Hepatocyte (in vitro differentiated cells): Measurements from ENCODE around the gene AUTS2. TPM values are rescaled to one million over a fixed set of nuclear protein-coding genes. Genes with fewer than 3 reads are reported as not detected.

Source experiments
- DNase-seq: peaks from one replicate; pipeline ENCODE4 v3.0.0-alpha.2; 2016; ENCODE audit warnings: low spot score
- H2AFZ ChIP-seq: fragments of 200-600 bp; sonication (generic); 2 replicates; pipeline ENCODE4 v1.6.0; 2016; ENCODE audit warnings: antibody characterized with exemption, mild to moderate bottlenecking
- H3K27ac ChIP-seq: fragments of 200-600 bp; sonication (generic); 2 replicates; pipeline ENCODE4 v1.5.1; 2016; ENCODE audit warnings: mild to moderate bottlenecking
- H3K27me3 ChIP-seq: fragments of 200-600 bp; sonication (generic); 2 replicates; pipeline ENCODE4 v1.6.1; 2016
- H3K36me3 ChIP-seq: fragments of 200-600 bp; sonication (generic); replicated peaks from 2 replicates; pipeline ENCODE4 v1.5.1; 2016; ENCODE audit warnings: low read depth; ENCODE audit not compliant: insufficient read depth
- H3K4me1 ChIP-seq: fragments of 200-600 bp; sonication (generic); 2 replicates; pipeline ENCODE4 v1.5.1; 2016; ENCODE audit warnings: mild to moderate bottlenecking, moderate library complexity; ENCODE audit not compliant: insufficient read depth
- H3K4me2 ChIP-seq: fragments of 200-600 bp; sonication (generic); 2 replicates; pipeline ENCODE4 v1.6.0; 2016
- H3K4me3 ChIP-seq: fragments of 200-600 bp; sonication (generic); 2 replicates; pipeline ENCODE4 v1.5.1; 2016; ENCODE audit warnings: mild to moderate bottlenecking
- H3K79me2 ChIP-seq: fragments of 200-600 bp; sonication (generic); 2 replicates; pipeline ENCODE4 v1.6.0; 2017; ENCODE audit warnings: mild to moderate bottlenecking
- H3K9me2 ChIP-seq: fragments of 200-600 bp; sonication (generic); replicated peaks from 2 replicates; pipeline ENCODE4 v1.6.0; 2017; ENCODE audit warnings: mild to moderate bottlenecking; ENCODE audit not compliant: insufficient read depth
- H3K9me3 ChIP-seq: fragments of 200-600 bp; sonication (generic); 2 replicates; pipeline ENCODE4 v1.5.1; 2016; ENCODE audit warnings: low read depth, mild to moderate bottlenecking
- H4K20me1 ChIP-seq: fragments of 200-600 bp; sonication (generic); 2 replicates; pipeline ENCODE4 v1.6.0; 2016; ENCODE audit warnings: mild to moderate bottlenecking; ENCODE audit not compliant: insufficient read depth, poor library complexity, severe bottlenecking
- EZH2 ChIP-seq: fragments of 200-600 bp; sonication (generic); IDR thresholded peaks from 2 replicates; pipeline ENCODE4 v1.6.1; 2016; ENCODE audit warnings: antibody characterized with exemption, mild to moderate bottlenecking, borderline replicate concordance
- EZH2phosphoT487 ChIP-seq: fragments of 200-600 bp; sonication (generic); IDR thresholded peaks from one replicate; pipeline ENCODE4 v1.6.1; 2018; ENCODE audit warnings: antibody characterized with exemption, mild to moderate bottlenecking, low read depth, moderate library complexity; ENCODE audit not compliant: unreplicated experiment, severe bottlenecking
- WGBS: methylation state at CpG from one replicate; pipeline ENCODE4 v1.1.6; 2016; ENCODE audit warnings: low lambda C conversion rate; ENCODE audit errors: missing lambda C conversion rate; 5-methylcytosine and 5-hydroxymethylcytosine counted together
- polyA plus RNA-seq: library from polyadenylated mRNA; unstranded; fragments of >200 nt; fragmentation: Nextera tagmentation; extraction: Ambion mirVana; gene quantifications from 2 replicates; pipeline ENCODE4 v1.2.1, GENCODE V29; 2016
- total RNA-seq: library from RNA; depleted of rRNA; stranded (reverse); fragments of >200 nt; gene quantifications from 2 replicates; pipeline ENCODE4 v1.2.3, GENCODE V29; 2014
- TF ChIP-seq, protein P1 (sequence below): fragments of 200-600 bp; sonication (generic); IDR thresholded peaks from 2 replicates; pipeline ENCODE4 v1.5.1; 2016; ENCODE audit warnings: antibody characterized with exemption, mild to moderate bottlenecking; ENCODE audit not compliant: poor library complexity

The AUTS2 gene
- total and polyA plus RNA-seq, 2 experiments from 2014 or later: 34.4 to 40.9 TPM

DNA sequence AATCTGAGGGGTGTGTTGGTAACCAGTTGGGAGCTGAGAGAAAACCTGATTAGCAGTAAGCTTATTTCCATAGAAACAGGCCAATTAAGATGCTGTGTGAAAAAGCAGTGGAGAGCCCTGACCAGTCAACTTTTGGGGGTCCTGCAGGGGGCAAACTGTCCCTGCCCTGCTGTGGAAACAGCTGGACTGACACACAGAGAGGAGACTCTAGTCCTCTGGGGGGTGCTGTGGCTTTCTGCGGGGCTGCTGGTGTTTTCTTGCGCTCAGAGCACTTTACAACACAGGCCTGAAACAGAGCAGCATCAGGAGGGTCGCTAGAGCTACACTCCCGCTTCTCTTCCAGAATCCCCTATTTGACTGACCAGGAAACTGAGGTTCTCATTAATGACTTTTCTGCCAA is 986.8 kb downstream of the AUTS2 start:
- WGBS: 75% methylated on average over 4 of the region's 4 CpGs
- no peak for DNase-seq
- Histone ChIP-seq H2AFZ (no peak overlapping the region), H3K4me1 (peaks cover 48% of the 10 kb centered on the region), H3K4me2 (no peak overlapping the region), H3K9me3 (no peaks in the 10 kb centered on the region), H4K20me1 (no peaks in the 10 kb centered on the region), H3K9me2 (no peaks in the 10 kb centered on the region), H3K4me3 (no peak overlapping the region), H3K27ac (no peak overlapping the region), H3K27me3 (no peaks in the 10 kb centered on the region), H3K36me3 (no peaks in the 10 kb centered on the region), H3K79me2 (no peaks in the 10 kb centered on the region)
- TF ChIP-seq, protein P1, sequence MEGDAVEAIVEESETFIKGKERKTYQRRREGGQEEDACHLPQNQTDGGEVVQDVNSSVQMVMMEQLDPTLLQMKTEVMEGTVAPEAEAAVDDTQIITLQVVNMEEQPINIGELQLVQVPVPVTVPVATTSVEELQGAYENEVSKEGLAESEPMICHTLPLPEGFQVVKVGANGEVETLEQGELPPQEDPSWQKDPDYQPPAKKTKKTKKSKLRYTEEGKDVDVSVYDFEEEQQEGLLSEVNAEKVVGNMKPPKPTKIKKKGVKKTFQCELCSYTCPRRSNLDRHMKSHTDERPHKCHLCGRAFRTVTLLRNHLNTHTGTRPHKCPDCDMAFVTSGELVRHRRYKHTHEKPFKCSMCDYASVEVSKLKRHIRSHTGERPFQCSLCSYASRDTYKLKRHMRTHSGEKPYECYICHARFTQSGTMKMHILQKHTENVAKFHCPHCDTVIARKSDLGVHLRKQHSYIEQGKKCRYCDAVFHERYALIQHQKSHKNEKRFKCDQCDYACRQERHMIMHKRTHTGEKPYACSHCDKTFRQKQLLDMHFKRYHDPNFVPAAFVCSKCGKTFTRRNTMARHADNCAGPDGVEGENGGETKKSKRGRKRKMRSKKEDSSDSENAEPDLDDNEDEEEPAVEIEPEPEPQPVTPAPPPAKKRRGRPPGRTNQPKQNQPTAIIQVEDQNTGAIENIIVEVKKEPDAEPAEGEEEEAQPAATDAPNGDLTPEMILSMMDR: peak; percentile 11
- no peak for TF ChIP-seq EZH2

DNA sequence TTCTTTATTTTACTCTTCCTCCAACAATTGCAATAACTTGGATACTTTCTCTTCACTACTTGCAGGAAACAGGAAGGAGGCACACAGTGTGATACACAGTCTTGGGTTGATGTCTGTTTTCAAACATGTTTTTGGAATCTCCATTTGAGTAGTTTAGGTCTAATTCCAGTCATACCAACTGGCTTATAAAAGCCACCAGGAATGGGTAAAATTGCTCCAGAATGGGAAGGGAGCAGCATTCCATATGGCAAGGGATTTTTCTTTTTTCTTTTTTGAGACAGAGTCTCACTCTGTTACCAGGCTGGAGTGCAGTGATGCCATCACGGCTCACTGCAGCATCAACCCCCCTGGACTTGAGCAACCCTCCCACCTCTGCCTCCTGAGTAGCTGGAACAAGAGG is 988.5 kb downstream of the AUTS2 start:
- WGBS: 79% methylated on average over 1 of the region's 1 CpG
- no peak overlapping the region for H3K4me3 ChIP-seq
- TF ChIP-seq EZH2phosphoT487 (no peak), EZH2 (no peak)
- TF ChIP-seq, protein P1: no peak
- no peaks in the 10 kb centered on the region for H3K79me2 ChIP-seq
- no peaks in the 10 kb centered on the region for H4K20me1 ChIP-seq
- DNase-seq: no peak
- no peaks in the 10 kb centered on the region for H3K9me2 ChIP-seq
- H3K27me3 ChIP-seq: no peaks in the 10 kb centered on the region
- no peak overlapping the region for H2AFZ ChIP-seq
- no peaks in the 10 kb centered on the region for H3K36me3 ChIP-seq
- no peak overlapping the region for H3K27ac ChIP-seq
- peaks cover 55% of the 10 kb centered on the region for H3K4me1 ChIP-seq
- no peak overlapping the region for H3K4me2 ChIP-seq
- H3K9me3 ChIP-seq: no peaks in the 10 kb centered on the region

DNA sequence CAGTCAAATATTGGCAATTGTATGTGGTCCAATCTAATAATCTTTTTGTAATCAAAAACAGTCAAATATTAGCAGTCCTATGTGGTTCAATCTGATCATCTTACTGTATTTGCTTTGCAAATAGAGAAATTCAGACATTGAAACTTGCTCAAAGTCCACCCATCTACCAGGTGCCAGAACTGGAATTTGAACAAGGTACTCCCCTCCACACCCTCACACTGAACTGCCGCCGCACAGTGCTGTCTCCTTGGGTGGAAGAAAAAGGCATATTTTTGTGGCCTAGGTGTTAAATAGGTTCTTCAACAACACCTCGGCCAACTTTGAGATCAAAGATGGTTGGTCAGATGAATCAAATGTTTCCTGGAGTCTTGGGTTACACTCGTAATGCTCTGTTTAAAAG is 989.5 kb downstream of the AUTS2 start:
- TF ChIP-seq EZH2 (no peak), EZH2phosphoT487 (no peak)
- TF ChIP-seq, protein P1: no peak
- H3K4me1 ChIP-seq: peaks cover 50% of the 10 kb centered on the region
- DNase-seq: no peak
- WGBS: 81% methylated on average over 4 of the region's 4 CpGs
- no peaks in the 10 kb centered on the region for H4K20me1 ChIP-seq
- H2AFZ ChIP-seq: no peak overlapping the region
- no peaks in the 10 kb centered on the region for H3K36me3 ChIP-seq
- no peak overlapping the region for H3K4me3 ChIP-seq
- no peak overlapping the region for H3K4me2 ChIP-seq
- H3K27ac ChIP-seq: no peak overlapping the region
- H3K27me3 ChIP-seq: no peaks in the 10 kb centered on the region
- no peaks in the 10 kb centered on the region for H3K9me2 ChIP-seq
- H3K9me3 ChIP-seq: no peaks in the 10 kb centered on the region
- no peaks in the 10 kb centered on the region for H3K79me2 ChIP-seq
